ENCODE results near the gene SIRT4. TPM values are rescaled to one million over a fixed set of nuclear protein-coding genes. Genes with fewer than 3 reads are reported as not detected.

The SIRT4 gene, protein sequence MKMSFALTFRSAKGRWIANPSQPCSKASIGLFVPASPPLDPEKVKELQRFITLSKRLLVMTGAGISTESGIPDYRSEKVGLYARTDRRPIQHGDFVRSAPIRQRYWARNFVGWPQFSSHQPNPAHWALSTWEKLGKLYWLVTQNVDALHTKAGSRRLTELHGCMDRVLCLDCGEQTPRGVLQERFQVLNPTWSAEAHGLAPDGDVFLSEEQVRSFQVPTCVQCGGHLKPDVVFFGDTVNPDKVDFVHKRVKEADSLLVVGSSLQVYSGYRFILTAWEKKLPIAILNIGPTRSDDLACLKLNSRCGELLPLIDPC
- total RNA-seq (2016; rRNA removed; fragmentation: Illumina TruSeq; extraction: Trizol) (3.4 and 7.0 TPM in 2 replicates), polyA plus RNA-seq (2011; rRNA removed) (4.8 and 5.8 TPM in 2 replicates), polyA minus RNA-seq (2011; rRNA and poly(A)+ RNA removed; ENCODE audit: low replicate concordance) (0.91 and 4.7 TPM in 2 replicates), Bru-seq, nascent RNA (percentile 42 among the genes with signal in this experiment), BruChase-seq, experiment 1, labeled RNA remaining after a 6-hour chase (percentile 37 among the genes with signal in this experiment), BruChase-seq, experiment 2, labeled RNA remaining after a 2-hour chase (percentile 41 among the genes with signal in this experiment)
- 1.7 and 1.8 TPM in 2 replicates for total RNA-seq (2016; cell fraction: cytosol; rRNA removed; fragmentation: Illumina TruSeq; extraction: Trizol; ENCODE audit: low read depth)
- 3.3 and 4.9 TPM in 2 replicates for total RNA-seq (2016; cell fraction: insoluble cytoplasmic fraction; rRNA removed; fragmentation: Illumina TruSeq; extraction: Trizol)
- 1.4 and 1.9 TPM in 2 replicates for total RNA-seq (2016; cell fraction: membrane; rRNA removed; fragmentation: Illumina TruSeq; extraction: Trizol)
- total RNA-seq (2016; cell fraction: nucleus; rRNA removed; fragmentation: Illumina TruSeq; extraction: Trizol): 1.8 and 2.1 TPM in 2 replicates
- 4.1 and 5.0 TPM in 2 replicates for polyA plus RNA-seq (2011; cell fraction: cytosol; rRNA removed)
- 2.5 and 3.0 TPM in 2 replicates for polyA plus RNA-seq (2011; cell fraction: nucleus; rRNA removed)
- 4.1 and 6.6 TPM in 2 replicates for polyA plus RNA-seq (2012)
- 0.69 and 0.86 TPM in 2 replicates for polyA plus RNA-seq (2016; cell fraction: cytosol; fragmentation: Illumina TruSeq; extraction: Trizol; ENCODE audit: low read depth)
- 4.5 and 4.9 TPM in 2 replicates for polyA plus RNA-seq (2016; cell fraction: insoluble cytoplasmic fraction; fragmentation: Illumina TruSeq; extraction: Trizol; ENCODE audit: low read depth)
- 0.82 and 0.95 TPM in 2 replicates for polyA plus RNA-seq (2016; cell fraction: membrane; fragmentation: Illumina TruSeq; extraction: Trizol; ENCODE audit: low read depth)
- 2.4 and 2.7 TPM in 2 replicates for polyA plus RNA-seq (2016; cell fraction: nucleus; fragmentation: Illumina TruSeq; extraction: Trizol; ENCODE audit: insufficient read depth, low read depth)
- 0.79 and 1.8 TPM in 2 replicates for polyA minus RNA-seq (2011; cell fraction: cytosol; rRNA and poly(A)+ RNA removed)
- polyA minus RNA-seq (2011; cell fraction: nucleus; rRNA and poly(A)+ RNA removed): 2.3 and 3.9 TPM in 2 replicates
- long read RNA-seq, experiment 1, partial matches to known transcripts: 1 of 2 reads
- long read RNA-seq, experiment 1, other reads (novel, unspliced or antisense): 1 of 2 reads
- long read RNA-seq, experiment 2, partial matches to known transcripts: 1 of 8 reads
- long read RNA-seq, experiment 2, other reads (novel, unspliced or antisense): 4 of 8 reads

DNA sequence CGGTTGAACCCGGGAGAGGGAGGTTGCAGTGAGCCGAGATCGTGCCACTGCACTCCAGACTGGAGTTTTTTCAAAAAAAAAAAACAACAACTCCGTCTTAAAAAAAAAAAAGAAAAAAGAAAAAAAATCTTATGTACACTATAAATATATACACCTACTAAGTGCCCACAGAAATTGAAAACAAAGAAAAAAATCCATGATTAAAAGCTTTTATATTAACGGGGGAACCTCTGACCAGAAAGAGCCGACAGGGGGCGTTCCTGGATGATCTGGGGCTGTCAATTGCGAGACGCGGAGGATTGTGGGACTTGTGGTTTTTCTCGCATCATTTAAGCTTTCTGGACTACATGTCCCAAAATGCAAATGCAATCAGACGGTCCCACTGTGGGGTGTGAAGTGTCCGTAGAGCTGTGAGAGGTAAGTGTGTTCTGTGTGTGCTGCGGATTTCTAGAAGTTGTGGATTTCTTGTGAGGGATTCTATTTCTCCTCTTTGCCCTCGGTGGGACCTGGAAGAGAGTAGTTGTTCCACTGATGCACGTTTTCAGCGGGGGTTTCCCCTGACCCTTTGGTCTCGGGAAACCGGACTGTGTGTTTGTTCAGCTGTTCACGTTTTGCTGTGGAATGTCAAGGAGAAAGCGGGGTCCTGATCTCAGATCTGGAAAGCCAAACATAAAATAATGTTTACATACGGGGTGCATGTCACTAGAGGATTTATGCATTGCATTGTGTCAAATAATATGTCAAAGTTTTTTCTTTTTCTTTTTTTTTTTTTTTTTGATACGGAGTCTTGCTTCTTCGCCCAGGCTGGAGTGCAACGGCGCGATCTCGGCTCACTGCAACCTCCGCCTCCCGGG, at the start of gene SIRT4:
Gene SIRT4 (plus strand): TSS at position 360 of the 854 bp plus-strand sequence. CDS start 1,241 bp downstream, outside the sequence.
- Histone ChIP-seq H3K9ac (ENCODE audit: insufficient read depth, low read depth, low read length) (peak within 1 kb of the TSS; percentile 79), H3K4me1 (ENCODE audit: insufficient read depth, low read length) (peaks cover 10% of the 10 kb centered on the region), H2AFZ (ENCODE audit: low read length) (peak within 1 kb of the TSS; percentile 91), H3K4me2 (ENCODE audit: low read depth, low read length) (peak within 1 kb of the TSS; percentile 68), H3K9me3 (ENCODE audit: low read length) (no peaks in the 10 kb centered on the region), H3K79me2 (ENCODE audit: insufficient read depth, low read length) (no peaks in the 10 kb centered on the region), H3K27ac (ENCODE audit: extremely low read length, insufficient read depth, low read length) (peak within 1 kb of the TSS; percentile 70), H4K20me1 (ENCODE audit: insufficient read depth, low read length) (no peaks in the 10 kb centered on the region), H3K4me3 (replicated peaks in 1 of 3; ENCODE audit: insufficient read depth in 1 of 3, low read depth in 2 of 3, low read length in 3 of 3) (peak within 1 kb of the TSS; percentile 66 to 79 (median 71)), H3K27me3 (ENCODE audit: control insufficient read depth in 1 of 2, insufficient read depth in 2 of 2, low read length in 2 of 2) (no peaks in the 10 kb centered on the region), H3K36me3 (replicated peaks in 1 of 2; ENCODE audit: control insufficient read depth in 1 of 2, insufficient read depth in 2 of 2, low read length in 2 of 2) (no peaks in the 10 kb centered on the region)
- ATAC-seq (peak; percentile 96), FAIRE-seq (peak; percentile 99), DNase-seq (ENCODE audit: low spot score) (peak; percentile 93)
- in situ Hi-C loops (cut with HindIII; ENCODE audit: extremely low pct_ligation_motif_present, low pct_unique_long_range_greater_than_20kb): no loop called here
- intact Hi-C loops (cut with micrococcal nuclease; ENCODE audit: unreplicated experiment): no loop called here
- WGBS (ENCODE audit: low lambda C conversion rate): 3% methylated on average over 31 of the region's 31 CpGs
- BruUV-seq (replicated peaks): TSS peak; percentile 86
- ChIA-PET CTCF (ENCODE audit: low intra/inter-chr PET ratio, low total read pairs) (interaction anchor here (1.3 kb wide), 1 partner anchor 15 kb away, joined by 5 read pairs; no protein-coding TSS in a partner anchor), POLR2A (interaction anchor here (0.7 to 7.1 kb wide), 11 partner anchors 8 to 151 kb away, joined by 3 to 147 read pairs (median 15); partner anchors contain the start of genes COX6A1, PXN, RNU4-1 and RNU4-2)
- TF ChIP-seq PHF20 (CRISPR knock-in tag; IDR thresholded peaks at IDR 0.05) (0 out of 2 replicates have a peak, but pooled peaks have one; percentile 11), JUND (CRISPR knock-in tag; IDR thresholded peaks at IDR 0.05) (no peak), ZNF501 (CRISPR knock-in tag; IDR thresholded peaks at IDR 0.05) (peak; percentile 72)
- TF ChIP-seq, protein P1, sequence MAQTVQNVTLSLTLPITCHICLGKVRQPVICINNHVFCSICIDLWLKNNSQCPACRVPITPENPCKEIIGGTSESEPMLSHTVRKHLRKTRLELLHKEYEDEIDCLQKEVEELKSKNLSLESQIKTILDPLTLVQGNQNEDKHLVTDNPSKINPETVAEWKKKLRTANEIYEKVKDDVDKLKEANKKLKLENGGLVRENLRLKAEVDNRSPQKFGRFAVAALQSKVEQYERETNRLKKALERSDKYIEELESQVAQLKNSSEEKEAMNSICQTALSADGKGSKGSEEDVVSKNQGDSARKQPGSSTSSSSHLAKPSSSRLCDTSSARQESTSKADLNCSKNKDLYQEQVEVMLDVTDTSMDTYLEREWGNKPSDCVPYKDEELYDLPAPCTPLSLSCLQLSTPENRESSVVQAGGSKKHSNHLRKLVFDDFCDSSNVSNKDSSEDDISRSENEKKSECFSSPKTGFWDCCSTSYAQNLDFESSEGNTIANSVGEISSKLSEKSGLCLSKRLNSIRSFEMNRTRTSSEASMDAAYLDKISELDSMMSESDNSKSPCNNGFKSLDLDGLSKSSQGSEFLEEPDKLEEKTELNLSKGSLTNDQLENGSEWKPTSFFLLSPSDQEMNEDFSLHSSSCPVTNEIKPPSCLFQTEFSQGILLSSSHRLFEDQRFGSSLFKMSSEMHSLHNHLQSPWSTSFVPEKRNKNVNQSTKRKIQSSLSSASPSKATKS (CRISPR knock-in tag; IDR thresholded peaks at IDR 0.05): no peak
- TF ChIP-seq, protein P2, sequence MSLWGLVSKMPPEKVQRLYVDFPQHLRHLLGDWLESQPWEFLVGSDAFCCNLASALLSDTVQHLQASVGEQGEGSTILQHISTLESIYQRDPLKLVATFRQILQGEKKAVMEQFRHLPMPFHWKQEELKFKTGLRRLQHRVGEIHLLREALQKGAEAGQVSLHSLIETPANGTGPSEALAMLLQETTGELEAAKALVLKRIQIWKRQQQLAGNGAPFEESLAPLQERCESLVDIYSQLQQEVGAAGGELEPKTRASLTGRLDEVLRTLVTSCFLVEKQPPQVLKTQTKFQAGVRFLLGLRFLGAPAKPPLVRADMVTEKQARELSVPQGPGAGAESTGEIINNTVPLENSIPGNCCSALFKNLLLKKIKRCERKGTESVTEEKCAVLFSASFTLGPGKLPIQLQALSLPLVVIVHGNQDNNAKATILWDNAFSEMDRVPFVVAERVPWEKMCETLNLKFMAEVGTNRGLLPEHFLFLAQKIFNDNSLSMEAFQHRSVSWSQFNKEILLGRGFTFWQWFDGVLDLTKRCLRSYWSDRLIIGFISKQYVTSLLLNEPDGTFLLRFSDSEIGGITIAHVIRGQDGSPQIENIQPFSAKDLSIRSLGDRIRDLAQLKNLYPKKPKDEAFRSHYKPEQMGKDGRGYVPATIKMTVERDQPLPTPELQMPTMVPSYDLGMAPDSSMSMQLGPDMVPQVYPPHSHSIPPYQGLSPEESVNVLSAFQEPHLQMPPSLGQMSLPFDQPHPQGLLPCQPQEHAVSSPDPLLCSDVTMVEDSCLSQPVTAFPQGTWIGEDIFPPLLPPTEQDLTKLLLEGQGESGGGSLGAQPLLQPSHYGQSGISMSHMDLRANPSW (CRISPR knock-in tag; IDR thresholded peaks at IDR 0.05; ENCODE audit: borderline replicate concordance): 0 out of 2 replicates have a peak, but pooled peaks have one; percentile 10
- TF ChIP-seq, protein P3, sequence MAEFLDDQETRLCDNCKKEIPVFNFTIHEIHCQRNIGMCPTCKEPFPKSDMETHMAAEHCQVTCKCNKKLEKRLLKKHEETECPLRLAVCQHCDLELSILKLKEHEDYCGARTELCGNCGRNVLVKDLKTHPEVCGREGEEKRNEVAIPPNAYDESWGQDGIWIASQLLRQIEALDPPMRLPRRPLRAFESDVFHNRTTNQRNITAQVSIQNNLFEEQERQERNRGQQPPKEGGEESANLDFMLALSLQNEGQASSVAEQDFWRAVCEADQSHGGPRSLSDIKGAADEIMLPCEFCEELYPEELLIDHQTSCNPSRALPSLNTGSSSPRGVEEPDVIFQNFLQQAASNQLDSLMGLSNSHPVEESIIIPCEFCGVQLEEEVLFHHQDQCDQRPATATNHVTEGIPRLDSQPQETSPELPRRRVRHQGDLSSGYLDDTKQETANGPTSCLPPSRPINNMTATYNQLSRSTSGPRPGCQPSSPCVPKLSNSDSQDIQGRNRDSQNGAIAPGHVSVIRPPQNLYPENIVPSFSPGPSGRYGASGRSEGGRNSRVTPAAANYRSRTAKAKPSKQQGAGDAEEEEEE (CRISPR knock-in tag; IDR thresholded peaks at IDR 0.05; ENCODE audit: borderline replicate concordance): no peak

Measured in HepG2 (cell line).